Endothelial cell (in vitro differentiated cells): ENCODE results near the gene PGAM5. TPM values are rescaled to one million over a fixed set of nuclear protein-coding genes. Genes with fewer than 3 reads are reported as not detected.
A peak's percentile ranks its signal among the peaks of the same experiment; 100 is the strongest.

Source experiments
- DNase-seq: peaks from one replicate; pipeline ENCODE4 v3.0.0; 2021; ENCODE audit warnings: low spot score
- H3K27ac Mint-ChIP-seq: one replicate; pipeline ENCODE4 v1.8.0; 2021; ENCODE audit warnings: mixed read lengths, inconsistent platforms; ENCODE audit not compliant: unreplicated experiment
- H3K27me3 Mint-ChIP-seq: one replicate; pipeline ENCODE4 v1.8.0; 2021; ENCODE audit warnings: mild to moderate bottlenecking, moderate library complexity, mixed read lengths, inconsistent platforms; ENCODE audit not compliant: unreplicated experiment
- H3K36me3 Mint-ChIP-seq: one replicate; pipeline ENCODE4 v1.8.0; 2021; ENCODE audit warnings: mild to moderate bottlenecking, low read depth, mixed read lengths, inconsistent platforms; ENCODE audit not compliant: unreplicated experiment
- H3K4me1 Mint-ChIP-seq: one replicate; pipeline ENCODE4 v1.8.0; 2021; ENCODE audit warnings: mild to moderate bottlenecking, mixed read lengths, inconsistent platforms; ENCODE audit not compliant: unreplicated experiment
- H3K4me3 Mint-ChIP-seq: one replicate; pipeline ENCODE4 v1.8.0; 2021; ENCODE audit warnings: mild to moderate bottlenecking, mixed read lengths, inconsistent platforms; ENCODE audit not compliant: unreplicated experiment
- H3K9me3 Mint-ChIP-seq: one replicate; pipeline ENCODE4 v1.8.0; 2021; ENCODE audit warnings: mixed read lengths, inconsistent platforms; ENCODE audit not compliant: unreplicated experiment
- total RNA-seq: library from RNA; stranded (reverse); fragmentation: NEBNext Ultra II Directional; extraction: Animal tissue kit (Norgen Biotek cat#: 25700); gene quantifications from one replicate; pipeline ENCODE4 v1.2.1, GENCODE V29; 2021; ENCODE audit not compliant: unreplicated experiment
- TF ChIP-seq, protein P1 (sequence below): fragments of 200-600 bp; sonication (generic); IDR thresholded peaks from one replicate; pipeline ENCODE4 v1.5.0; 2021; ENCODE audit warnings: antibody characterized with exemption; ENCODE audit not compliant: unreplicated experiment

The PGAM5 gene
- total RNA-seq, 1 donor from 2014 or later: 43.9 TPM

DNA sequence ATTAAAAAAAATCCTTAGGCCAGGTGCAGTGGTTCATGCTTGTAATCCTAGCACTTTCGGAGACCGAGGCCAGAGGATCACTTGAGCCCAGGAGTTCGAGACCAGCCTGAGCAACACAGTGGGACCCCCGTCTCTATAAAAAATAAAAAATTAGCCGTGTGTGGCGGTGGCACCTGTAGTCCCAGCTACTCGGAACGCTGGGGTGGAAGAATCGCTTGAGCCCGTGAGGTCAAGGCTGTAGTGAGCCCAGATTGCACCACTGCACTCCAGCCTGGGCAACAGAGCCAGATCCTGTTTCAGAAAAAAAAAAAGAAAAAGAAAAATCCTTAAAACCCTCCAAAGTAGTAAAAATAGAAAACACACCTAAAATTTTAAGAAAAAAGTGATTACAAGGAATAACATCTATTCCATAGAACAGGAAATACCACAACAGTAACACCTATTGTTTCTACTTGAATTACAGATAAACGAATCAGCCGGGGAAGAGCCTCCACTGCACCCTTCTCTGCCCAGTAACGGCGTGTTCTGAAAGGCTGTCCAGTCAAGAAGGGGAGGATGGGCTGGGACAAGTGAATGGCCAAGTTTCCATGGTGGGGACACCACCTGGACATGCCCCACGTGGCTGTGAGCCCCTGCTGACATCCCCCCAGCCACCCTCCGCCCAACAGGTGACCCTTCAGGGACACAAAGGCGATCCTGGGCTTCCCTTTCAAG, 41.3 kb upstream of the PGAM5 start:
- H3K27me3 Mint-ChIP-seq: peaks cover 3% of the 10 kb centered on the region
- H3K9me3 Mint-ChIP-seq: no peaks in the 10 kb centered on the region
- H3K4me1 Mint-ChIP-seq: peaks cover 25% of the 10 kb centered on the region
- H3K36me3 Mint-ChIP-seq: peaks cover 48% of the 10 kb centered on the region
- H3K4me3 Mint-ChIP-seq: peak overlapping the region; percentile 42
- DNase-seq: no peak
- no peak overlapping the region for H3K27ac Mint-ChIP-seq
- TF ChIP-seq, protein P1, sequence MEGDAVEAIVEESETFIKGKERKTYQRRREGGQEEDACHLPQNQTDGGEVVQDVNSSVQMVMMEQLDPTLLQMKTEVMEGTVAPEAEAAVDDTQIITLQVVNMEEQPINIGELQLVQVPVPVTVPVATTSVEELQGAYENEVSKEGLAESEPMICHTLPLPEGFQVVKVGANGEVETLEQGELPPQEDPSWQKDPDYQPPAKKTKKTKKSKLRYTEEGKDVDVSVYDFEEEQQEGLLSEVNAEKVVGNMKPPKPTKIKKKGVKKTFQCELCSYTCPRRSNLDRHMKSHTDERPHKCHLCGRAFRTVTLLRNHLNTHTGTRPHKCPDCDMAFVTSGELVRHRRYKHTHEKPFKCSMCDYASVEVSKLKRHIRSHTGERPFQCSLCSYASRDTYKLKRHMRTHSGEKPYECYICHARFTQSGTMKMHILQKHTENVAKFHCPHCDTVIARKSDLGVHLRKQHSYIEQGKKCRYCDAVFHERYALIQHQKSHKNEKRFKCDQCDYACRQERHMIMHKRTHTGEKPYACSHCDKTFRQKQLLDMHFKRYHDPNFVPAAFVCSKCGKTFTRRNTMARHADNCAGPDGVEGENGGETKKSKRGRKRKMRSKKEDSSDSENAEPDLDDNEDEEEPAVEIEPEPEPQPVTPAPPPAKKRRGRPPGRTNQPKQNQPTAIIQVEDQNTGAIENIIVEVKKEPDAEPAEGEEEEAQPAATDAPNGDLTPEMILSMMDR: no peak

DNA sequence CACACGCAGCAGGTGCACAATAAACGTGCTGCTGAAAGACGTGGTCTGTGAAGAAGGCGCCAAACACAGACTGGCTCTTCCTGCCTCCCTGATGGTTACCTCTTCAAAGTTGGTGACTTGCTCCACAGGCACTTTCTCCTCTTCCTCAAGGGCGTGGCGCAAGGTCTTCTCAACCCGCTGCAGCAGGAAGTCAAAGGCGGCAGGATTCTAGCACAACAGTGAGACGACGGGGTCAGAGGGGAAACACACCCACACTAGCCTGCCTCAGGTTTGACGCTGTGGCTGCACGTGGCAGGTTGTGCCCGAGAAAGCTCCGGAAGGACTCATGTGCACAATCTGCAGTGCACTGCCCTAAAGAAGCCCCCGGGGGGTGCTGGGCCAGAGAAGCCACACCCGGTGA, 38.5 kb upstream of the PGAM5 start:
- H3K27ac Mint-ChIP-seq: peak overlapping the region; percentile 30

DNA sequence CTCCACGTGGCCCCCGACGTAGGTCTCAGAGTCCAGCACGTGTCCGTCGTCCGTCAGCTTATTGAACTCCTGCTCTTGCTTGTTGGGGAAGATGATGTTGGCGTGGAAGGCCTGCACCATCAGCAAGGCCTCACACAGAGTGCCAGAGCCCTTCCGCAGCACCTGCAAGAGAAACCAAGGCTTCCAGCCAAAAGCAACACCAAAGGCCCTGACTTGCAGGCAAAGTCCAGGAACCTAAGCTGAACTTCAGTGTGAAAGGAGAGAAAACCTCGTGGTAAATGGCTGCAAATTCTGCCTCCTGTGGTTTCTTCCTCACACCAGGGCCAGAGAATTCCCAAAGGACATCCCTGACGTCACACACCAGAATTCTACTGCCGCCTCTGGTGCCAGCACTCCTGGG, 38.0 kb upstream of the PGAM5 start:
- Mint-ChIP-seq H3K27ac (no peak overlapping the region), H3K9me3 (no peaks in the 10 kb centered on the region), H3K4me3 (no peak overlapping the region), H3K4me1 (peaks cover 18% of the 10 kb centered on the region), H3K27me3 (peaks cover 9% of the 10 kb centered on the region), H3K36me3 (peaks cover 50% of the 10 kb centered on the region)
- DNase-seq: no peak
- TF ChIP-seq, protein P1: no peak

More for the DNA sequence above, 38.5 kb upstream of the PGAM5 start:
- H3K4me3 Mint-ChIP-seq: peak overlapping the region; percentile 47
- H3K9me3 Mint-ChIP-seq: no peaks in the 10 kb centered on the region
- H3K27me3 Mint-ChIP-seq: peaks cover 9% of the 10 kb centered on the region
- no peak for DNase-seq
- H3K36me3 Mint-ChIP-seq: peaks cover 49% of the 10 kb centered on the region
- TF ChIP-seq, protein P1: no peak
- H3K4me1 Mint-ChIP-seq: peaks cover 18% of the 10 kb centered on the region

DNA sequence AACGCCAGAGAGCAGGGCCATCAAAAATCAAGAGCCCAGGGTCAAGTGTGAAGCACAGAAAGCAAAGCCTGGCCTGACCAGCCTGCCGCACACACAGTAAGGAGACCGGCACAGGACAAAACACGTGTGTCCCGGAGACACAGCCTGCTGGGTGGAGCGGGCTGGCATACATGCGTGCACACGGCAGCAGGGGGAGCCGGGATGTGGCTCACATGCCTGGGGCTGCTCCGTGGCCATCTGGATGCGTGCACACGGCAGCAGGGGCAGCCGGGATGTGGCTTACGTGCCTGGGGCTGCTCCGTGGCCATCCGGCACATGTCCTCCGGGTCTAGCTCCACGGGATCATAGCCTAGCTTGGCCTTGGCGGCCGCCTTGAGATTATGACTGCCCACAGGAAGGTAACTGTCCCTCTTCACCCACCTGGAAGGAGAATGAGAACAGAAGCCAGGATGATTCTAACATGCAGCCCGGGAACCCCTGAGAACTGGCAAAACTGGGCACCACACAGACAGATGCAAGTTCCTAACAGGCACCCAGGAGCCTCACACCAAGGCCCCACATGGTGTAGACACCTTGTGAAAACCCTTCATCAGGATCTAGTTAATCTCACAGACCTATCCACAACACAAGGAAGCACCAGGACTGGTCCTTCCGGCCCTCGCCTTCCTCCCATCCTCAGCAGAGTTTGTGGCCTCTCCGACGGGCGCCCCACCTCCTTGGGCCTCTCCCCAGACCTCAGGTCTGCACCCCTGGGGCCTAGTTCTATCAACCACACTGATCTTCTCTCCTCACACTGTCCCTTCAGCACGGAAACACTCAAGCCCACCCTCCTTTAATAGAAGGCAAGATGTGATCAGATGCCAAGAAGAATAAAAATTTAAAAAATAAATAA, 37.1 kb upstream of the PGAM5 start:
- Mint-ChIP-seq H3K27me3 (peaks cover 9% of the 10 kb centered on the region), H3K4me3 (peak overlapping the region; percentile 74), H3K4me1 (peaks cover 18% of the 10 kb centered on the region), H3K27ac (peak overlapping the region; percentile 50), H3K9me3 (no peaks in the 10 kb centered on the region), H3K36me3 (peaks cover 49% of the 10 kb centered on the region)
- TF ChIP-seq, protein P1: no peak
- no peak for DNase-seq
